SK-N-DZ (cell line): Measurements from ENCODE around the gene STAC. TPM values are rescaled to one million over a fixed set of nuclear protein-coding genes. Genes with fewer than 3 reads are reported as not detected.

Experiments used
- DNase-seq: peaks from one replicate; pipeline ENCODE4 v3.0.0-alpha.2; 2015; ENCODE audit warnings: low spot score
- polyA plus RNA-seq, 2 experiments: library from polyadenylated mRNA; depleted of rRNA; stranded (reverse); fragments of >200 nt; gene quantifications; 2 replicates each; pipeline ENCODE4 v1.2.3, GENCODE V29; 2014

STAC gene
- 43.3 and 45.0 TPM in 2 replicates for polyA plus RNA-seq (2014; cell fraction: cytosol; rRNA removed)
- polyA plus RNA-seq (2014; cell fraction: nucleus; rRNA removed): 46.1 and 53.3 TPM in 2 replicates

- DNase-seq: peak; percentile 77
Observed at GRCh38 chr3:36380221-36381031, at the start of gene STAC. Gene STAC (plus strand): TSS chr3:36380504. CDS start chr3:36380644, 140 bp downstream.

- DNase-seq: no peak
Observed at GRCh38 chr3:36332139-36332538, 48.2 kb upstream of the STAC start.

GRCh38 chr3:36362216-36362615 is 18.1 kb upstream of the STAC start:
- DNase-seq: no peak

GRCh38 chr3:36362973-36363372 is 17.3 kb upstream of the STAC start:
- no peak for DNase-seq

GRCh38 chr3:36364260-36364659 is 16.0 kb upstream of the STAC start:
- peak; percentile 85 for DNase-seq

- no peak for DNase-seq
Observed at GRCh38 chr3:36365829-36366228, 14.5 kb upstream of the STAC start.

GRCh38 chr3:36366308-36366707 is 14.0 kb upstream of the STAC start:
- DNase-seq: no peak

GRCh38 chr3:36367912-36368573 is 12.3 kb upstream of the STAC start:
- no peak for DNase-seq

GRCh38 chr3:36372534-36372935 is 7.8 kb upstream of the STAC start:
- DNase-seq: no peak

GRCh38 chr3:36373084-36373483 is 7.2 kb upstream of the STAC start:
- no peak for DNase-seq

- no peak for DNase-seq
Observed at GRCh38 chr3:36373666-36374065, 6.6 kb upstream of the STAC start.

- no peak for DNase-seq
Observed at GRCh38 chr3:36379872-36380220, 458 bp upstream of the STAC start.

- DNase-seq: peak; percentile 35
Observed at GRCh38 chr3:36381311-36381956, 1.1 kb downstream of the STAC start.

GRCh38 chr3:36393563-36393962 is 13.3 kb downstream of the STAC start:
- DNase-seq: no peak

- DNase-seq: no peak
Observed at GRCh38 chr3:36394176-36394575, 13.9 kb downstream of the STAC start.

GRCh38 chr3:36397841-36398240 is 17.5 kb downstream of the STAC start:
- DNase-seq: no peak

- no peak for DNase-seq
Observed at GRCh38 chr3:36399933-36400332, 19.6 kb downstream of the STAC start.

GRCh38 chr3:36401056-36401455 is 20.8 kb downstream of the STAC start:
- DNase-seq: no peak

- no peak for DNase-seq
Observed at GRCh38 chr3:36403661-36404060, 23.4 kb downstream of the STAC start.

- DNase-seq: no peak
Observed at GRCh38 chr3:36405190-36405589, 24.9 kb downstream of the STAC start.

- DNase-seq: peak; percentile 2
Observed at GRCh38 chr3:36408146-36408545, 27.8 kb downstream of the STAC start.

GRCh38 chr3:36409862-36410261 is 29.6 kb downstream of the STAC start:
- no peak for DNase-seq

GRCh38 chr3:36411587-36411986 is 31.3 kb downstream of the STAC start:
- no peak for DNase-seq
